ENCODE results near the gene CEP112. TPM values are rescaled to one million over a fixed set of nuclear protein-coding genes. Genes with fewer than 3 reads are reported as not detected.

Gene CEP112
- total and polyA plus RNA-seq, 7 donors, result 4.5 to 19.4 (median 9.7) TPM

DNA sequence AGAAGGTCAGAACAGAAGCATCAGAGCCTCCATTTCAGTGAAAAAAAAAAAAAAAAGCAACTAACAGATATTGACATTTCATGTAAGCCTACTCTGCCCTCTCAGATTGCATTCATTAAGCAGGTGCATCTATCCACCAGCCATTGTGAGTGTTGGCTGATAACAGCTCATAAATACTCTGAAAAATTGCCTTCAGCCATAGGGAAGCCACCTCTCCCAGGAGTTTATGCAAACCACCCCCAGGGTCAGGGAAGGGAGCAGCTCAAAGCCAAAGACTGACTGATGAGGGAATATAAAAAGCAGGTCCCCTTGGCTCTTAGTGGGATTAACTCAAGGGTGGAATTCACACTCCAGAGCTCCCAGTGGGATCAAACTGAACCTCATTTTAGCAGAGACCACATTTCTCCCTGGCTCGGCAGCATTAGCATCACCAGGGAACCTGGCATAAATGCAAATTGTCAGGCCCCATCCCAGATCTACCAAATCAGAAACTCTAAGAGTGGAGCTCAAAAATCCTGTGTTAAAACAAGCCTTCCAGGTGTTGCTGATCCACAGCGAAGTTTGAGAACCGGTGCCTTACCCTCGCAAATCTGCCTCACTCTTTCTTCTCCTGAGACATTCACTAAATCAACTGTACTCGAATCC is 23.1 kb upstream of the CEP112 start:
- 39 to 44% (median 44%) methylated on average over 5 of the region's 5 CpGs for WGBS, 3 donors
- no peaks in the 10 kb centered on the region for H3K36me3 ChIP-seq (ENCODE audit: insufficient read depth in 1 of 2, low read depth in 1 of 2)
- ATAC-seq (no peak), DNase-seq (no peak)
- intact Hi-C loops (cut with DNase I), result no loop called here
- TF ChIP-seq, protein P1, sequence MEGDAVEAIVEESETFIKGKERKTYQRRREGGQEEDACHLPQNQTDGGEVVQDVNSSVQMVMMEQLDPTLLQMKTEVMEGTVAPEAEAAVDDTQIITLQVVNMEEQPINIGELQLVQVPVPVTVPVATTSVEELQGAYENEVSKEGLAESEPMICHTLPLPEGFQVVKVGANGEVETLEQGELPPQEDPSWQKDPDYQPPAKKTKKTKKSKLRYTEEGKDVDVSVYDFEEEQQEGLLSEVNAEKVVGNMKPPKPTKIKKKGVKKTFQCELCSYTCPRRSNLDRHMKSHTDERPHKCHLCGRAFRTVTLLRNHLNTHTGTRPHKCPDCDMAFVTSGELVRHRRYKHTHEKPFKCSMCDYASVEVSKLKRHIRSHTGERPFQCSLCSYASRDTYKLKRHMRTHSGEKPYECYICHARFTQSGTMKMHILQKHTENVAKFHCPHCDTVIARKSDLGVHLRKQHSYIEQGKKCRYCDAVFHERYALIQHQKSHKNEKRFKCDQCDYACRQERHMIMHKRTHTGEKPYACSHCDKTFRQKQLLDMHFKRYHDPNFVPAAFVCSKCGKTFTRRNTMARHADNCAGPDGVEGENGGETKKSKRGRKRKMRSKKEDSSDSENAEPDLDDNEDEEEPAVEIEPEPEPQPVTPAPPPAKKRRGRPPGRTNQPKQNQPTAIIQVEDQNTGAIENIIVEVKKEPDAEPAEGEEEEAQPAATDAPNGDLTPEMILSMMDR (IDR thresholded peaks at IDR 0.05), result no peak
- no peak overlapping the region for H3K27ac ChIP-seq
- no peaks in the 10 kb centered on the region for H3K4me1 ChIP-seq
- peaks cover 0 to 5% (median under 1%) of the 10 kb centered on the region in 3 donors for H3K27me3 ChIP-seq (ENCODE audit: insufficient read depth in 3 of 3, low read length in 2 of 3)
- H3K4me3 ChIP-seq, result no peak overlapping the region
- H3K9me3 ChIP-seq, result no peaks in the 10 kb centered on the region

- DNase-seq (no peak), ATAC-seq (no peak)
- Histone ChIP-seq H3K9me3 (no peaks in the 10 kb centered on the region), H3K36me3 (ENCODE audit: insufficient read depth in 1 of 2, low read depth in 1 of 2) (no peaks in the 10 kb centered on the region), H3K27me3 (ENCODE audit: insufficient read depth in 3 of 3, low read length in 2 of 3) (no peaks in the 10 kb centered on the region), H3K4me1 (no peaks in the 10 kb centered on the region), H3K27ac (no peak overlapping the region), H3K4me3 (no peak overlapping the region)
- intact Hi-C loops (cut with DNase I), result no loop called here
- TF ChIP-seq, protein P1 (IDR thresholded peaks at IDR 0.05), result no peak
- 87 to 91% (median 90%) methylated on average over 9 of the region's 9 CpGs for WGBS, 3 donors
Measured at GRCh38 chr17:66211047-66211810, 19.3 kb upstream of the CEP112 start.

- Histone ChIP-seq H3K36me3 (ENCODE audit: insufficient read depth in 1 of 2, low read depth in 1 of 2) (no peaks in the 10 kb centered on the region), H3K4me3 (no peak overlapping the region), H3K27me3 (ENCODE audit: insufficient read depth in 3 of 3, low read length in 2 of 3) (no peaks in the 10 kb centered on the region), H3K9me3 (no peaks in the 10 kb centered on the region), H3K4me1 (no peaks in the 10 kb centered on the region), H3K27ac (no peak overlapping the region)
- intact Hi-C loops (cut with DNase I), result no loop called here
- ATAC-seq (no peak), DNase-seq (no peak)
- TF ChIP-seq, protein P1 (IDR thresholded peaks at IDR 0.05), result no peak
- 82 to 90% (median 85%) methylated on average over 2 of the region's 2 CpGs for WGBS, 3 donors
Measured at GRCh38 chr17:66210208-66210574, 18.3 kb upstream of the CEP112 start.

DNA sequence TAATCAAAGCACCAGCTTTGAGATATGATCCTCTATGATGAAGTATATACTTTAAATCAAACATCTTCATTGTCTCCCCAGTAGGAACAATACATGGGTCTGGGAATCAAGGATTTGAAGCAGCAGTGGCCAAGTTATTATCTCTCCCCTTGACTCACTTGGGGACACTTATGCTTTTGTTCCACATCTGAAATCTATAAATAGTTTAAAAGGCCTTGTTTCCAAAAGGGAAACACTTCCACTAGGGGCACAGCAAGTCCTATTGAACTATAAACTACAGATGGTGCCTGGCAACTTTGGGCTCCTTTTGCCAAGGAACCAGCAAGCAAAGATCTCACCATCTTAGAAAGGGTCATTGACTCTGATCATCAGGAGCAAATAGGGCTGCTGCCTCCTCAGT is 16.0 kb upstream of the CEP112 start:
- TF ChIP-seq, protein P1 (IDR thresholded peaks at IDR 0.05), result no peak
- no peak overlapping the region for H3K27ac ChIP-seq
- no peak for ATAC-seq
- no peaks in the 10 kb centered on the region for H3K9me3 ChIP-seq
- no peaks in the 10 kb centered on the region for H3K36me3 ChIP-seq (ENCODE audit: insufficient read depth in 1 of 2, low read depth in 1 of 2)
- intact Hi-C loops (cut with DNase I), result no loop called here
- no peaks in the 10 kb centered on the region for H3K27me3 ChIP-seq (ENCODE audit: insufficient read depth in 3 of 3, low read length in 2 of 3)
- H3K4me3 ChIP-seq, result no peak overlapping the region
- H3K4me1 ChIP-seq, result no peaks in the 10 kb centered on the region
- no peak for DNase-seq
